Thoracic aorta (tissue), 2 donors: Measurements from ENCODE around the gene MICALL2. TPM values are rescaled to one million over a fixed set of nuclear protein-coding genes. Genes with fewer than 3 reads are reported as not detected.

Experiments
- ATAC-seq: fragments of 150-250 bp; one replicate; pipeline ENCODE4 v1.8.0; 2017; ENCODE audit warnings: low read depth; ENCODE audit not compliant: insufficient number of reproducible peaks, low FRiP score
- DNase-seq: peaks from one replicate; pipeline ENCODE4 v3.0.0-alpha.2; 2020; ENCODE audit warnings: low spot score
- H3K27ac ChIP-seq, 2 donors: fragments of 200-600 bp; sonication (generic); 1 replicate in 1 of 2; 2 replicates in 1 of 2; pipeline ENCODE4 v1.5.1; 2016; ENCODE audit warnings: mild to moderate bottlenecking in 2 of 2, moderate library complexity in 2 of 2
- H3K27me3 ChIP-seq: fragments of 200-600 bp; sonication (generic); replicated peaks from 2 replicates; pipeline ENCODE4 v1.6.0; 2016; ENCODE audit warnings: mild to moderate bottlenecking; ENCODE audit not compliant: insufficient read depth
- H3K36me3 ChIP-seq: fragments of 200-600 bp; sonication (generic); one replicate; pipeline ENCODE4 v1.5.1; 2016
- H3K4me1 ChIP-seq, 2 donors: fragments of 200-600 bp; sonication (generic); 1 replicate in 1 of 2; 2 replicates in 1 of 2; pipeline versions ENCODE4 v1.5.1 to v1.6.0; 2016; ENCODE audit warnings: low read depth in 2 of 2, mild to moderate bottlenecking in 1 of 2; ENCODE audit not compliant: control insufficient read depth in 1 of 2
- H3K4me3 ChIP-seq: fragments of 200-600 bp; sonication (generic); 2 replicates; pipeline ENCODE4 v1.5.1; 2016; ENCODE audit warnings: mild to moderate bottlenecking
- H3K9me3 ChIP-seq: fragments of 200-600 bp; sonication (generic); 2 replicates; pipeline ENCODE4 v1.5.1; 2016
- total RNA-seq, 2 donors: library from RNA; depleted of rRNA; stranded (reverse); fragments of >200 nt; gene quantifications; one replicate each; pipeline versions ENCODE4 v1.1.0 to v1.2.3, GENCODE V29; 2016
- TF ChIP-seq, protein P1 (sequence below): fragments of 200-600 bp; sonication (generic); IDR thresholded peaks from one replicate; pipeline ENCODE4 v1.5.1; 2019; ENCODE audit warnings: antibody characterized with exemption

The MICALL2 gene
- total RNA-seq, 2 donors from 2014 or later = 71.7 to 80.0 TPM

DNA sequence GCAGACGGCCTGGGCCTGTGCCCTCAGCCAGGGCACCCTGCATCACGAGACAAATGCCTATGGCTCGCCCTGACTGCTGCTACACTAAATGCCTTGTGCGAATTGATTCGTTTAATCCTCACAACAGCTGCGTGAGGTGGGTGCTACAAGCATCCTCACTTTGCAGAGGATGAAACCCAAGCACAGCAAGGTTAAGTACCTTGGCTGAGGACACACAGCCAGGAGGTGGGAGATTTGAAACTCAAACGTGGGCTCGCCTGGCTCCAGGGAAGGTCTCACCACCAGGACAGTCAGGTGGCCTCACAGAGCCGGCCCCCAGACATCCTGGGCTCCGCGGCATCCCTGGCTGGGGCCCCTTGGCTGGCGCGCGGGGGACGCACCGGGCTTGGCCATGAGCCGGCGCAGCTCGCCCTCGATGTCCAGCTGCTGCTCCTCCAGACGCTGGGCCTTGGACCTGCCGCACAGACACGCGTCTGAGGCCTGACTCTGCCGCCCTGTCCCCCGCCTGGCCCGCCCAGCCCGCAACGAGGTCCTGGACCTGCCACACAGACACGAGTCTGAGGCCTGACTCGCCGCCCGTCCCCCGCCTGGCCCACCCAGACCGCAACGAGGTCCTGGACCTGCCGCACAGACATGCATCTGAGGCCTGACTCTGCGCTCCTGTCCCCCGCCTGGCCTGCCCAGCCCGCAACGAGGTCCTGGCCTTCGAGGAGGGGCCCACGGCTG lies 22.0 kb downstream of the MICALL2 start:
- ATAC-seq = no peak
- peaks cover 18% of the 10 kb centered on the region for H3K36me3 ChIP-seq
- TF ChIP-seq, protein P1, sequence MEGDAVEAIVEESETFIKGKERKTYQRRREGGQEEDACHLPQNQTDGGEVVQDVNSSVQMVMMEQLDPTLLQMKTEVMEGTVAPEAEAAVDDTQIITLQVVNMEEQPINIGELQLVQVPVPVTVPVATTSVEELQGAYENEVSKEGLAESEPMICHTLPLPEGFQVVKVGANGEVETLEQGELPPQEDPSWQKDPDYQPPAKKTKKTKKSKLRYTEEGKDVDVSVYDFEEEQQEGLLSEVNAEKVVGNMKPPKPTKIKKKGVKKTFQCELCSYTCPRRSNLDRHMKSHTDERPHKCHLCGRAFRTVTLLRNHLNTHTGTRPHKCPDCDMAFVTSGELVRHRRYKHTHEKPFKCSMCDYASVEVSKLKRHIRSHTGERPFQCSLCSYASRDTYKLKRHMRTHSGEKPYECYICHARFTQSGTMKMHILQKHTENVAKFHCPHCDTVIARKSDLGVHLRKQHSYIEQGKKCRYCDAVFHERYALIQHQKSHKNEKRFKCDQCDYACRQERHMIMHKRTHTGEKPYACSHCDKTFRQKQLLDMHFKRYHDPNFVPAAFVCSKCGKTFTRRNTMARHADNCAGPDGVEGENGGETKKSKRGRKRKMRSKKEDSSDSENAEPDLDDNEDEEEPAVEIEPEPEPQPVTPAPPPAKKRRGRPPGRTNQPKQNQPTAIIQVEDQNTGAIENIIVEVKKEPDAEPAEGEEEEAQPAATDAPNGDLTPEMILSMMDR = no peak
- H3K4me3 ChIP-seq = no peak overlapping the region
- no peak for DNase-seq
- H3K9me3 ChIP-seq = no peaks in the 10 kb centered on the region
- no peaks in the 10 kb centered on the region for H3K27me3 ChIP-seq
- no peaks in the 10 kb centered on the region for H3K4me1 ChIP-seq
- no peak overlapping the region for H3K27ac ChIP-seq

DNA sequence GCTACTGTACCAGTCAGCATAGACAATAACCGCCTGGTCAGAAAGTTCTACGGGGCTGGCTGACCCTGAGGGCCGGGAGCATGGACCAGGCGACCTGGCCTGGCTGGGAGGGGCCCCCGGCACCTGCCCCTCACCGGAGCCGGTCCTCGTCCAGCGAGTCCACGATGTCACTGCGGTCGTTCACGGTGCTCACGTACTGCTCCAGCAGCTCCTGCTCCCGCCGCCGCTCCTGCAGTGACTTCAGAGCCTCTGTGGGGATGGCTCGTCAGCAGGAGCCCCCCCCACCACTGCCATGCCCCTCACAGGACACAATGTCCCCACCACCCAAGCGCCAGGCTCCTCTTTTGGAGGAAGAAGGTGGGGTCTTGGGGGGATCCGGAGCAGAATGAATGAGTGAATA lies 22.7 kb downstream of the MICALL2 start:
- no peaks in the 10 kb centered on the region for H3K9me3 ChIP-seq
- H3K4me1 ChIP-seq = no peaks in the 10 kb centered on the region
- DNase-seq = no peak
- TF ChIP-seq, protein P1 = no peak
- no peak overlapping the region for H3K27ac ChIP-seq
- ATAC-seq = no peak
- H3K4me3 ChIP-seq = no peak overlapping the region
- H3K27me3 ChIP-seq = no peaks in the 10 kb centered on the region
- H3K36me3 ChIP-seq = peaks cover 18% of the 10 kb centered on the region

DNA sequence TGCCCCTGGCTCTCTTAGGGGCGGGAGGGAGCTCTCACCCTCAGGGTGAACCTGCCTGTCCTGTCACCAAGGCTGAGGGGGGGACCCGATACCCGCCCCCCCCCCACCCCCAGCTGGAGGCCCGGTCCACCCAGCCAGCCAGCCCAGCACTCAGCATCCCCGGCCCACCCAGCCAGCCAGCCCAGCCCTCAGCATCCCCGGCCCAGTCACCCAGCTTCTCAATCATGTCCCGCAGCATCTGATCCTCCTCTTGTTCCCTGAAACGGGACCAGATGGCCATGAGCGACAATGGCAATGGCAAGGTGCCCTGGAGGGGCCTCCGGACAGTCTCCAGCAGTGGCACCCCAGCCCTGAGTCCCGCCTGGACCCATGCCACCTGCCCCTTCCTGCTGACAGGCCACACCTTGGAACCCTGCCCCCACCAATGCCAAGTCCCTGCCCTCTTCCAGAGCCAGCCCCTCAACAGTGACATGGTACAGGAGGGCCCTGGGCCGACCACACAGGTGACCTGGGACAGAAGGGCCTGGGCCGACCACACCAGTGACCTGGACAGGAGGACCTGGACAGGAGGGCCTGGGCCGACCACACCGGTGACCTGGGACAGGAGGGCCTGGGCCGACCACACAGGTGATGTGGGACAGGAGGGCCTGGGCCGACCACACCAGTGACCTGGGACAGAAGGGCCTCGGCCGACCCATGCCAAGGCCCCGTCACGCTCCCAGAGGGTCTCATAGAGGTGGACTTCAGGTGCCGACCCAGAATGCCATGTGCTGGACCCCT lies 24.2 kb downstream of the MICALL2 start:
- Histone ChIP-seq H3K4me3 (no peak overlapping the region), H3K4me1 (no peaks in the 10 kb centered on the region), H3K27me3 (no peaks in the 10 kb centered on the region), H3K36me3 (peaks cover 18% of the 10 kb centered on the region), H3K27ac (no peak overlapping the region), H3K9me3 (no peaks in the 10 kb centered on the region)
- ATAC-seq (no peak), DNase-seq (no peak)
- TF ChIP-seq, protein P1 = no peak

DNA sequence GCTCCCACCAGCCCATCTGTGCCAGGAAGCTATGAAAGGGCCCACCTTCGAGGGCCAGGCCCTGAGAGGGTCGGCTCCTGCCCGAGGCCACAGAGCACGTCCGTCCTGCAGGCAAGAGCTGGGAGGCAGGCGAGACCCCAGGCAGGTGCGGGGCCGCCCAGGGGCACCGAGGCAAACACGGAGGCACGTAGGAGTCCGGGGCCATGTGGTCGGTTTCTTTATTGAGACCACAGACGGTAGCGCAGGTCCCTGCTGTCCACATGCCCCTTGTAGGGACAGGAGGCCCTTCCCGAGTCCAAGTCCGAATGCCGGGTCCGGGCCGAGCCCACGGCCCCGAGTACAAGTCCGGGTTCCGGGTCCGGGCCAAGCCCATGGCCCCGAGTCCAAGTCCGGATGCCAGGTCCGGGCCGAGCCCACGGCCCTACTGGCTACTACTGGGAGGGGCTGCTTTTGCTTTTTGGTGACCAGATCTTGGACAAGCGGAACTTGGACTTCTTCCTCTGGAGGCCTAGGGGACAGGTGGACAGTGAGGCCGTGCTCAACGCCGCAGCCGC lies 25.0 kb downstream of the MICALL2 start:
- no peak for ATAC-seq
- no peaks in the 10 kb centered on the region for H3K9me3 ChIP-seq
- no peaks in the 10 kb centered on the region for H3K27me3 ChIP-seq

More for the DNA sequence above, 25.0 kb downstream of the MICALL2 start:
- H3K36me3 ChIP-seq = peaks cover 13% of the 10 kb centered on the region
- no peak overlapping the region for H3K4me3 ChIP-seq
- TF ChIP-seq, protein P1 = no peak
- DNase-seq = no peak
- H3K4me1 ChIP-seq = no peaks in the 10 kb centered on the region
- no peak overlapping the region for H3K27ac ChIP-seq
